IMR-90 (cell line): Measurements from ENCODE around the gene ABCB9. TPM values are rescaled to one million over a fixed set of nuclear protein-coding genes. Genes with fewer than 3 reads are reported as not detected.

Experiments used
- ATAC-seq: fragments of 200-7000 bp; cut with Tn5 transposase; 2 replicates; pipeline ENCODE4 v1.9.1; 2020; ENCODE audit warnings: low read depth, mild to moderate bottlenecking, moderate library complexity
- BruUV-seq: library from RNA; stranded (reverse); fragments of 400-500 nt; replicated peaks from 2 replicates; lab custom pipeline; 2021; lab: Mats Ljungman, UMichigan
- CTCF ChIA-PET: fragments of 300-600 bp; formaldehyde crosslinking; extraction: SDS; loops from one replicate; lab custom pipeline; 2021; ENCODE audit warnings: antibody characterized with exemption; lab: Yijun Ruan, JAX
- POLR2A ChIA-PET: fragments of 300-600 bp; sonication (Branson Sonifier 250); formaldehyde crosslinking; loops from one replicate; lab custom pipeline; 2022; ENCODE audit warnings: antibody characterized with exemption; ENCODE audit not compliant: unreplicated experiment; lab: Charles Lee
- DNase-seq: peaks from one replicate; pipeline ENCODE4 v3.0.0; 2013
- H2AFZ ChIP-seq: replicated peaks from 2 replicates; pipeline ENCODE3; 2013; ENCODE audit warnings: low read length, mild to moderate bottlenecking; ENCODE audit not compliant: poor library complexity
- H2AK5ac ChIP-seq: 2 replicates; pipeline ENCODE4 v1.6.1; 2013; ENCODE audit warnings: low read depth, low read length, inconsistent platforms
- H2AK9ac ChIP-seq: replicated peaks from 2 replicates; pipeline ENCODE3; 2013; ENCODE audit warnings: mild to moderate bottlenecking, low read depth, low read length, moderate library complexity; ENCODE audit not compliant: poor library complexity
- H2BK120ac ChIP-seq: 2 replicates; pipeline ENCODE4 v1.6.1; 2013; ENCODE audit warnings: low read depth, low read length, inconsistent platforms
- H2BK15ac ChIP-seq: 3 replicates; pipeline ENCODE4 v1.6.1; 2013; ENCODE audit warnings: low read depth, low read length, inconsistent platforms
- H2BK20ac ChIP-seq: 2 replicates; pipeline ENCODE4 v1.6.1; 2013; ENCODE audit warnings: low read depth, mild to moderate bottlenecking, inconsistent platforms, low read length, moderate library complexity
- H2BK5ac ChIP-seq: 2 replicates; pipeline ENCODE4 v1.6.1; 2013; ENCODE audit warnings: mild to moderate bottlenecking, low read depth, low read length, inconsistent platforms; ENCODE audit not compliant: poor library complexity, severe bottlenecking
- H3K14ac ChIP-seq: replicated peaks from 2 replicates; pipeline ENCODE4 v1.6.1; 2013; ENCODE audit warnings: low read depth, low read length, inconsistent platforms
- H3K18ac ChIP-seq: 2 replicates; pipeline ENCODE4 v1.6.1; 2013; ENCODE audit warnings: low read depth, low read length, control low read depth
- H3K23ac ChIP-seq: 2 replicates; pipeline ENCODE4 v1.6.1; 2013; ENCODE audit warnings: low read depth, low read length, inconsistent platforms
- H3K27ac ChIP-seq: 2 replicates; pipeline ENCODE4 v1.5.1; 2013; ENCODE audit warnings: mild to moderate bottlenecking, control low read depth, low read length; ENCODE audit not compliant: insufficient read depth
- H3K27me3 ChIP-seq: 2 replicates; pipeline ENCODE4 v1.6.1; 2013; ENCODE audit warnings: low read length; ENCODE audit not compliant: control insufficient read depth, insufficient read depth
- H3K36me3 ChIP-seq: 2 replicates; pipeline ENCODE4 v1.6.1; 2013; ENCODE audit warnings: low read length, mixed read lengths; ENCODE audit not compliant: control insufficient read depth, insufficient read depth
- H3K4ac ChIP-seq: 2 replicates; pipeline ENCODE4 v1.6.1; 2013; ENCODE audit warnings: low read depth, low read length, inconsistent platforms
- H3K4me1 ChIP-seq: 2 replicates; pipeline ENCODE4 v1.6.1; 2013; ENCODE audit warnings: low read length, mixed read lengths; ENCODE audit not compliant: control insufficient read depth, insufficient read depth
- H3K4me2 ChIP-seq: 2 replicates; pipeline ENCODE4 v1.6.1; 2013; ENCODE audit warnings: low read depth, mild to moderate bottlenecking, control low read depth, low read length, moderate library complexity
- H3K4me3 ChIP-seq: 2 replicates; pipeline ENCODE4 v1.5.1; 2013; ENCODE audit warnings: low read depth, mild to moderate bottlenecking, control low read depth, low read length, moderate library complexity; ENCODE audit not compliant: insufficient read depth
- H3K56ac ChIP-seq: 2 replicates; pipeline ENCODE4 v1.6.1; 2013; ENCODE audit warnings: low read length, inconsistent platforms; ENCODE audit not compliant: insufficient read depth; ENCODE audit errors: extremely low read depth
- H3K79me1 ChIP-seq, 2 experiments: 2 replicates each; pipeline ENCODE4 v1.6.1; 2013; ENCODE audit warnings: low read length in 2 of 2, inconsistent platforms in 1 of 2, low read depth in 1 of 2
- H3K9ac ChIP-seq: 2 replicates; pipeline ENCODE4 v1.6.1; 2013; ENCODE audit warnings: low read depth, low read length, control low read depth
- H3K9me1 ChIP-seq: 2 replicates; pipeline ENCODE4 v1.6.1; 2013; ENCODE audit warnings: low read length, inconsistent platforms; ENCODE audit not compliant: insufficient read depth
- H3K9me3 ChIP-seq: 2 replicates; pipeline ENCODE4 v1.6.1; 2013; ENCODE audit warnings: low read length; ENCODE audit not compliant: control insufficient read depth, insufficient read depth
- H4K20me1 ChIP-seq: 2 replicates; pipeline ENCODE4 v1.6.1; 2013; ENCODE audit warnings: low read length, inconsistent platforms; ENCODE audit not compliant: insufficient read depth
- H4K5ac ChIP-seq: 2 replicates; pipeline ENCODE4 v1.6.1; 2013; ENCODE audit warnings: mild to moderate bottlenecking, low read depth, low read length, control low read depth
- H4K8ac ChIP-seq, 2 experiments: 2 replicates each; pipeline ENCODE4 v1.6.1; 2013; ENCODE audit warnings: low read depth in 2 of 2, low read length in 2 of 2, control low read depth in 1 of 2, inconsistent platforms in 1 of 2
- H4K91ac ChIP-seq: 2 replicates; pipeline ENCODE4 v1.6.1; 2013; ENCODE audit warnings: low read depth, low read length, inconsistent platforms; ENCODE audit not compliant: insufficient read depth
- BHLHE40 ChIP-seq: fragments of 150-350 bp; IDR thresholded peaks from 2 replicates; pipeline ENCODE4 v1.6.1; 2016; ENCODE audit warnings: mild to moderate bottlenecking, low read depth, low read length
- MAFK ChIP-seq: IDR thresholded peaks from 2 replicates; pipeline ENCODE4 v1.6.1; 2012; ENCODE audit warnings: low read depth, low read length, improper control_type of control experiment
- MAZ ChIP-seq: IDR thresholded peaks from 2 replicates; pipeline ENCODE4 v1.6.1; 2012; ENCODE audit warnings: low read depth, mild to moderate bottlenecking, low read length, improper control_type of control experiment, moderate library complexity, borderline replicate concordance
- MXI1 ChIP-seq: IDR thresholded peaks from 2 replicates; pipeline ENCODE4 v1.6.1; 2012; ENCODE audit warnings: low read depth, mild to moderate bottlenecking, low read length, moderate library complexity, borderline replicate concordance
- NFE2L2 ChIP-seq: fragments of 150-350 bp; IDR thresholded peaks from 2 replicates; pipeline ENCODE4 v1.6.1; 2016; ENCODE audit warnings: low read depth, mild to moderate bottlenecking, low read length
- RCOR1 ChIP-seq: IDR thresholded peaks from 2 replicates; pipeline ENCODE4 v1.6.1; 2012; ENCODE audit warnings: mild to moderate bottlenecking, low read length, improper control_type of control experiment; ENCODE audit not compliant: insufficient replicate concordance
- RFX5 ChIP-seq: IDR thresholded peaks from 2 replicates; pipeline ENCODE4 v1.8.0; 2012; ENCODE audit warnings: low read depth, mild to moderate bottlenecking, low read length, moderate library complexity
- SMC3 ChIP-seq: fragments of 150-350 bp; IDR thresholded peaks from 2 replicates; pipeline ENCODE4 v1.6.1; 2016; ENCODE audit warnings: low read depth, mild to moderate bottlenecking, antibody characterized with exemption, low read length, moderate library complexity
- WGBS, 2 experiments: methylation state at CpG; one replicate each; pipeline versions ENCODE4 v1.1.5 to v1.1.7; 2013; ENCODE audit warnings: missing lambda C conversion rate in 2 of 2; ENCODE audit not compliant: insufficient read length in 1 of 2; ENCODE audit errors: extremely low coverage in 2 of 2; 5-methylcytosine and 5-hydroxymethylcytosine counted together
- dilution Hi-C: fragments of 300-500 bp; cut with HindIII; formaldehyde crosslinking; loops from one replicate; pipeline ENCODE4 v1.14.3; 2018; ENCODE audit warnings: low sequenced_read_pairs; ENCODE audit not compliant: unreplicated experiment
- in situ Hi-C: fragments of 300-500 bp; cut with MboI; formaldehyde crosslinking; loops from 3 replicates; pipeline ENCODE4 v1.14.3; 2019; ENCODE audit warnings: low sequenced_read_pairs, inconsistent platforms, mixed read lengths
- intact Hi-C: fragments of 100-400 bp; cut with micrococcal nuclease; formaldehyde crosslinking; loops from 2 replicates; pipeline ENCODE4 v1.10.0; 2022
- polyA plus RNA-seq, 3 experiments: library from polyadenylated mRNA; depleted of rRNA; stranded (reverse); fragments of >200 nt; gene quantifications; 2 replicates each; pipeline ENCODE4 v1.2.3, GENCODE V29; 2012; ENCODE audit warnings: low replicate concordance in 1 of 3
- total RNA-seq: library from RNA; depleted of rRNA; stranded (reverse); fragments of >200 nt; gene quantifications from 2 replicates; pipeline ENCODE4 v1.2.3, GENCODE V29; 2012
- TF ChIP-seq, protein P1 (sequence below): conservative IDR thresholded peaks from 2 replicates; pipeline ENCODE4 v1.5.1; 2012; ENCODE audit warnings: mild to moderate bottlenecking, low read depth, low read length, improper control_type of control experiment
- TF ChIP-seq, protein P2 (sequence below): fragments of 150-350 bp; IDR thresholded peaks from 2 replicates; pipeline ENCODE4 v1.6.1; 2016; ENCODE audit warnings: low read depth, mild to moderate bottlenecking, low read length, moderate library complexity, borderline replicate concordance

ABCB9 gene
- total and polyA plus RNA-seq, 2 of the 4 experiments (the other 2 are of a cell fraction) = 5.6 to 8.3 TPM

DNA sequence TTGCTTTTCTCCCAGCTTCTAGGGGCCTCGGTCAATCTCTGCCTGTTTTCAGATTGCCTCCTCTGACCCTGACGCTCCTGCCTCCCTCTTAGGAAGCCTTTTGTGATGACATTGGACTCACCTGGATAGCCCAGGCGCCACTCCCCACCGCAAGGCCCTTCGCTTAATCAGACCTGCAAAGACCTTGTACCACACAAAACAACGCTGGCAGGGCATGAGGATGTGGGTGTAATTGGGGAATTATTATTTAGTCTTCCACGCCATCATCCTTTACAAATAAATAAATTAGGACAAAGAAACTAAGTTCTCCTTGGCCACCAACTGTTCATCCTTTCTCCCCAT, 62.6 kb downstream of the ABCB9 start:
- peaks cover 3% of the 10 kb centered on the region for H3K4me1 ChIP-seq
- intact Hi-C loops (no loop called here), in situ Hi-C loops (no loop called here), dilution Hi-C loops (no loop called here)
- ATAC-seq (no peak), DNase-seq (no peak)
- no peak overlapping the region for H3K4me3 ChIP-seq
- H3K9me3 ChIP-seq = no peaks in the 10 kb centered on the region
- H3K9me1 ChIP-seq = 0 out of 2 replicates have a peak, but pooled peaks cover 6% of the 10 kb centered on the region
- H2BK120ac ChIP-seq = no peak overlapping the region
- H3K4me2 ChIP-seq = peak overlapping the region; percentile 26; the same call in 1 of the 2 replicates
- ChIA-PET POLR2A (no interaction called here), CTCF (interaction anchor here (0.7 to 1.3 kb wide), 2 partner anchors 15 to 110 kb away, joined by 3 to 4 read pairs; no protein-coding TSS in a partner anchor)
- no peak overlapping the region for H3K14ac ChIP-seq
- H3K4ac ChIP-seq = no peak overlapping the region
- TF ChIP-seq MAZ = no peak
- TF ChIP-seq RFX5 = no peak
- no peak for TF ChIP-seq BHLHE40
- TF ChIP-seq MAFK = no peak
- TF ChIP-seq, protein P1, sequence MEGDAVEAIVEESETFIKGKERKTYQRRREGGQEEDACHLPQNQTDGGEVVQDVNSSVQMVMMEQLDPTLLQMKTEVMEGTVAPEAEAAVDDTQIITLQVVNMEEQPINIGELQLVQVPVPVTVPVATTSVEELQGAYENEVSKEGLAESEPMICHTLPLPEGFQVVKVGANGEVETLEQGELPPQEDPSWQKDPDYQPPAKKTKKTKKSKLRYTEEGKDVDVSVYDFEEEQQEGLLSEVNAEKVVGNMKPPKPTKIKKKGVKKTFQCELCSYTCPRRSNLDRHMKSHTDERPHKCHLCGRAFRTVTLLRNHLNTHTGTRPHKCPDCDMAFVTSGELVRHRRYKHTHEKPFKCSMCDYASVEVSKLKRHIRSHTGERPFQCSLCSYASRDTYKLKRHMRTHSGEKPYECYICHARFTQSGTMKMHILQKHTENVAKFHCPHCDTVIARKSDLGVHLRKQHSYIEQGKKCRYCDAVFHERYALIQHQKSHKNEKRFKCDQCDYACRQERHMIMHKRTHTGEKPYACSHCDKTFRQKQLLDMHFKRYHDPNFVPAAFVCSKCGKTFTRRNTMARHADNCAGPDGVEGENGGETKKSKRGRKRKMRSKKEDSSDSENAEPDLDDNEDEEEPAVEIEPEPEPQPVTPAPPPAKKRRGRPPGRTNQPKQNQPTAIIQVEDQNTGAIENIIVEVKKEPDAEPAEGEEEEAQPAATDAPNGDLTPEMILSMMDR = no peak
- TF ChIP-seq MXI1 = no peak
- TF ChIP-seq NFE2L2 = no peak
- TF ChIP-seq SMC3 = no peak
- TF ChIP-seq RCOR1 = no peak
- TF ChIP-seq, protein P2, sequence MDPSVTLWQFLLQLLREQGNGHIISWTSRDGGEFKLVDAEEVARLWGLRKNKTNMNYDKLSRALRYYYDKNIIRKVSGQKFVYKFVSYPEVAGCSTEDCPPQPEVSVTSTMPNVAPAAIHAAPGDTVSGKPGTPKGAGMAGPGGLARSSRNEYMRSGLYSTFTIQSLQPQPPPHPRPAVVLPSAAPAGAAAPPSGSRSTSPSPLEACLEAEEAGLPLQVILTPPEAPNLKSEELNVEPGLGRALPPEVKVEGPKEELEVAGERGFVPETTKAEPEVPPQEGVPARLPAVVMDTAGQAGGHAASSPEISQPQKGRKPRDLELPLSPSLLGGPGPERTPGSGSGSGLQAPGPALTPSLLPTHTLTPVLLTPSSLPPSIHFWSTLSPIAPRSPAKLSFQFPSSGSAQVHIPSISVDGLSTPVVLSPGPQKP = no peak
- H4K5ac ChIP-seq = no peak overlapping the region
- H3K36me3 ChIP-seq = no peaks in the 10 kb centered on the region
- no peak overlapping the region for H3K27ac ChIP-seq
- no peak overlapping the region for H2BK15ac ChIP-seq
- H3K56ac ChIP-seq = no peak overlapping the region
- no peaks in the 10 kb centered on the region for H4K20me1 ChIP-seq
- no peak overlapping the region for H2AFZ ChIP-seq
- 31% methylated on average over 2 of the region's 7 CpGs; no CpG with 5 or more reads in 1 of the 2 experiments for WGBS, 2 experiments
- no peak overlapping the region for H2AK9ac ChIP-seq
- H3K27me3 ChIP-seq = no peaks in the 10 kb centered on the region; the same call in 1 of the 2 replicates
- no peak overlapping the region for H2BK20ac ChIP-seq
- H3K9ac ChIP-seq = no peak overlapping the region
- no peak overlapping the region for H2BK5ac ChIP-seq
- H2AK5ac ChIP-seq = no peak overlapping the region
- H4K8ac ChIP-seq = no peak overlapping the region
- H3K79me1 ChIP-seq = peaks cover 0 to 3% of the 10 kb centered on the region in 2 experiments; a peak in 1 of 4 replicates
- BruUV-seq = no TSS peak
- no peak overlapping the region for H3K23ac ChIP-seq
- H3K18ac ChIP-seq = no peak overlapping the region
- H4K91ac ChIP-seq = no peak overlapping the region
